NOMO-1 treated with DMSO at 0.1 percent for 48 hours (cell line): ENCODE results near the gene DUSP28.

Experiments
- DNase-seq: peaks from one replicate; lab custom pipeline; 2025; ENCODE audit not compliant: unreplicated experiment; lab: John Stamatoyannopoulos, UW

DUSP28 gene

DNA sequence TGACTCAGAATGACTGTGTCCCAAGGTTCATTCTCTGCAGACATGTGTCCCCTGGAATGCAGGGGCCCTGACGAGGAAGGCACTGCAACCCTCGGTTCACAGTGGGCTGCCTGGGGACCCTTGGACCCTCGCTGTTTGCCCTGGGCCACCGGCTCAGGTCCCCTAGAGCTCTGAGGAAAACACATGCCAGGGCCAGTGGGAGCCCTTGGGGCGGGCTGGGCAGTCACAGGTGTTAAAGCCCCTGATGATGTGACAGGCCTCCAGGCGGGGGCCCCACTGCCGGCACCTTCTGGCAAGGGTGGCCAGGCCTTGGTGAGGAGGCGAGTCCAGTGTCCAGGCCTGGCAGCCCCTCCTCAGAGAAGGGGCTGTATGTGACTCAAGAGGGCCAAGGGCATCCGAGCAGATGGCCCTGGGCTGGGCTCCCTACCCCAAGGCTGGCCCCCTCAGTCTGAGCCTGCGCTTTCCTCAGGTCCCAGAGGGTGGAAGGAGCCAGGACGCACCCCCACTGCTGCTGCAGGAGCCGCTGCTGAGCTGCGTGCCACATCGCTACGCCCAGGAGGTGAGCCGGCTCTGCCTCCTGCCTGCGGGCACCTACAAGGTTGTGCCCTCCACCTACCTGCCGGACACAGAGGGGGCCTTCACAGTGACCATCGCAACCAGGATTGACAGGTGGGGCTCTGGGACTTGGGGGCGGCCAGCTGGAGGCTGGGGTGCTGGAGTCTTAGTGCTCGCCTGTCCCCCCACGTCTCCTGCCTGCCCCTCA lies 37.4 kb downstream of the DUSP28 start:
- no peak for DNase-seq

DNA sequence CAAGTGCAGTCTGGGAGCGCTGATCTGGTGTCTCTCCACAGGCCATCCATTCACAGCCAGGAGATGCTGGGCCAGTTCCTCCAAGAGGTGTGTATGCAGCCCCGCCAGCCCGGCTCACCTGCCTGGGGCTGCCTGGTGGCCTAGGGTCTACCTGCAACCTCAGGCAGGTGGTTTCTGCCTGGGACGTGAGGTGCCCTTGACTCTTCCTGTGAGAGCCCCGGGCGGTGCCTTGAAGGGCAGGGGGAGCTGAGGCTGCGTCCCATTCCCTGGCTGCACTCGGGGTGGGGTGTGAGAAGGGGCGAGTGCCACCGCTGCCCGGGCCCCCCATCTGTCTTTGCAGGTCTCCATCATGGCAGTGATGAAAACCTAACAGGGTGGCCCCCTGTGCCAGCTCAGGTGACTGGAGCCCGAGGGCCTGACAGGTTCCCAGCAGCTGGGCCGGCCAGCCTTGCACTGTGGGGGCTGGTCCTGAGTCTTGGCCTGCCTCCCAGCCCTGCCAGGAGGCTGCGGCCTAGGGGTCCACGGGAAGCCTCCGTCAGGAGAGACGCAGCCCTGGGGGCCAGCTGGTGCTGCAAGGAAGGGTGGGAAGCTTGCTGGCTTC lies 38.3 kb downstream of the DUSP28 start:
- no peak for DNase-seq

DNA sequence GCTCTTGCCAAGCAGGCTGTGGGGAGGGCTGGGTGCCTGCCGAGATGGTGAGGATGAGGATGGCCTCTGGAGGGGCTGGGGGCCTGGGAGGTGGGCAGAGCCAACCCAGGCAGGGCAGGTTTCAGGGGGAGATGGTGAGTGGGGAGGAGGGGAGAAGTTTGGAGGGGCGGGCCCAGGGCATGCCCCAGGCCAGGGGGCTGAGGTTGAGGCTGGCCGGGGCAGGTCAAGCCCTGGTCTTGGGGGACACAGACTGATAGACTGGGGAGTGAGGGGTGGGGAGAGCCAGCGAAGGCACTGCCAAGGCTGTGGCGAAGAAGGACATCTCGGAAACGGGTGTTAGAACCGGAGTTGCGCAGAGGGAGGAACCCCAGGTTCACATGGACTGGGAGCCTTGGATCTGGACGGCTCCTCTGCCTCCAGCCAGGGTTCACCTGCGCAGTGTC lies 39.0 kb downstream of the DUSP28 start:
- DNase-seq, result no peak

DNA sequence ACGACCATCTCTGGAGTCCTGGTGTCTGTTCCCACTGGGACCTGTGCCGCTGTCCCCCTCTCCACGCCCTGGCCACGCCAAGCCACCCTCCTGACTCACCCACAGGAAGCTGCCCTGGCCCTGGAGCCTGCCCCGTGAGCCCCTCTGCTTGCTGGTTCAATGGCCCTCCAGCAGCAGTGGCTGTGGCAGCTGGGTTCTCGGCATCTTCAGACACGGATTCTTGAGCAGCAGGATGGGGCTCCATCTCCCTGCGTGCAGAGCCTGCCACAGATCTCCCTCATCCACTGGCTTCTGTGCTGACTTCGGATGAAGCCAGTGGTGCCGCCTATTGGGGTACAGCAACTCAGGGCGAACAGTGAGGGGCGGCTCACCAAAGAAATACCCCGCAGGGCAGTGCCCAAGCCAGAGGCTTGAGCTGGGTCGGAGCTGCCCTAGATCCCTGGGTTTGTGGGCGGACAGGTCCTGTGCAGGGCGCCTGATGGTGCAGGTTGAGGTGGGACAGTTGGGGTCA lies 40.3 kb downstream of the DUSP28 start:
- DNase-seq, result no peak

DNA sequence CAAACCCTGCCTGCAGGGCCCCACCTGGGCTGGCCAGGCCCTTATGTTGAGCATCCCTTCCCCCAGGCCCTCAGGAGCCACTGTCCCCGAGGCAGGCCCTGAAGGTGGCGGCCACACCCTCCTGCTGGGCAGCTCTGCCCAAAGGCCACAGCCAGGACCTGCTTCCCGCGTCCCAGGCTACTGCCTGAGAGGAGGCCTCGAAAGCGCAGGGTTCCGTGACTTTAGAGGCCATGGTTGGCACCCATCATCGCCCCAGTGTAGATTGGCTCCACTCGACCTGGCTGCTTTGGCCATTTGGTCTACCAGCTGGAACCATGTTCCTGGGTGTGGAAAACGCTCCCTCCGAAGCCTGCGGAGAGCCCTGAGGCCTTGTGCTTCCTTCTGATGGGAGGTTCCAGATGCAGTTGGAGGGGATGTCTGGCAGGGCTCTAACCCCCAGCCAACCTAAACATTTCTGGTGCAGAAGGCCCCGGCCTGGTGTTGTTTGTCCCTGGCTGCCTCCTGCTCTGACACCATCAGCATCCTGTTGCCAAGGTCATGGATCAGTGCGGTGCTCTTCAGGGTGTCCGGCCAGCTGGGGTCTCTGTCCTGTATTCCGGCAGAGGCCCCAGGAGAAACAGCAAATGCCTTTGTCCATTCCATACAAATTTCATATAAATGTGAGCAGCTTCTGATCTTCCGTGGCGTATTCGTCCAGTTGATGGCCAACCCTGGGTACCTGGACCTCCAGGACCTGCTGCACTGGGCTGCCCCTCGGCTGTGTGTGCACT lies 41.1 kb downstream of the DUSP28 start:
- no peak for DNase-seq

DNA sequence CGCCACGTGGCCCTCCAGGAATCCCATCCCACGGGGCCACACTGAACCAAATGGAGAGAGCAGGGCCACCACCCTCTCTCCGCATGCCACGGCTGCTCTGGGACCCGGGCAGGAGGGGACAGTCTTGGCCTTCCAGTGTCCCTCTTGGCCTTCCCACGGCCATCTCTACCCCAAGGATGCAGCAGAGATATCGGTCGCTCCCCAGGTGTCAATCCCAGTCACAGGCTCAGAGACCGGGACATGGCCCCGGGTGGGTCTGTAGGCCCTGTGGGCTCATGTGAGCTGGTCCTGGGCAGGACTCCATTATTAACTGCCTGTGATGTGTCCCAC lies 41.6 kb downstream of the DUSP28 start:
- no peak for DNase-seq

DNA sequence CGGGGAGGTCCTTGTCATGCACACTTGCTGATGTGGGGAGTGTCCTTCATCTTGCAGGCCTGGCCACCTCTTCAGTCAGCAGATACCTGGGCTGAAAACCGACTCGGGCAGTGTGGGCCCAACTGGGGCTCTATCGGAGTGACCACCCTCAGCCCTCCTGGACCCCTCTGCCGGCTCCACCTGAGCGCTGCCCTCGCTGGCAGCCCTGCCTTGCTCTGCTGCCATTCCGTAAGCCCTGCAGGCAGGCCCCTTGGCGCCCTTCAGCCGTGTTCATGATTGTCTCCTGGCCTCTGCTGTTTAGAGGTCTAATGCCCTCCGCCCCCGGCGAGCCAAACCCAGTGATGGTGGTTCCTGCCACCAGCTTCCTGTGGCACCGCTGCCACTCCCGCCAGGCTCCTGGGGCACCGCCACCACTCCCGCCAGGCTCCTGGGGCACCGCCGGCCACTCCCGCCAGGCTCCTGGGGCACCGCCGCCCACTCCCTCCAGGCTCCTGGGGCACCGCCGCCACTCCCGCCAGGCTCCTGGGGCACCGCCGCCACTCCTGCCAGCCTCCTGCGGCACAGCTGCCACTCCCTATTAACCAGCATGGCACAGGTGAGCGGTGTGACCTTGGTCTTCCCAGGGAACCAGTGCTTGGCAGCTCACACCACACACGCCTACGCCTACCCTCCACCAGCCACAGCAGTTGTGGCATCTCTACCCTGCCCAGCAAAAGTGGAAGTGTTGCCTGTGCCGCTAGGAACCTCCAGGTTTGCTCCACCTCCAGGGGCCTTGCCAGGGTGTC lies 42.3 kb downstream of the DUSP28 start:
- no peak for DNase-seq

DNA sequence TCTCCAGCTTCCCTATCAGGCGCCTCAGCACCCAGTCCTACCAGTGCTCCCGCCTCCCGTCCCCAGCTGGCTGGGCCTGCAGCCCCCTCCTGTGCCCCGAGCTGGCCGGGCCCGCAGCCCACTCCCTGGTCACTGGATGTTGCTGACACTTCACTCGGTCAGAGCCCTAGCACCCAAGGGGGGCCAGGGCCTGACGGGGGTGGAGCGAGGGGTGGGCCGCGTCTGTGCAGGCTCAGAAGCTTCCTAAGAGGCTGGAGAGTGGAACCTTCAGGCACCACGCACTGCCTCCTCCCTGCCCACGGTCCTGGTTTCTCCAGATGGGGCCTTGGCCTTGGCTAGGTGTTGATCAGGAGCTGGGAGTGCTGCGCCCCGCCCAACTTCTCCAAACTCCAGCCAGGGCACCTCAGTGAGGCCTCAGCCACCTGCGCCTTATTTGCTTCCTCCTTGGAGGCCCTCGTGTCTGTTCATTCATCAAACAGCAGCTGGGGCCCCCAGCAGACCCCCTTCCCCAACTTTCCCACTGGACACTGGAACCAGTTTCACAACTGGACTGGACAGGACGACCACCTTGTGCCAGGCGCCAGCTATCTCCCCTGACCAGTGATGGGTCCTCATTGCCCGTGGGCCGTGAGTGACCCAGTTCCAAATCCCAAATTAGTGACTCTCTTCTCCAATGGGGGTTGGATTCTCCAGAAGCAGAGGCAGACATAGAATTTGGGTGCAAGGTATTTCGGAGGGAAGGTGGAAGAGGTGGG lies 43.1 kb downstream of the DUSP28 start:
- no peak for DNase-seq

DNA sequence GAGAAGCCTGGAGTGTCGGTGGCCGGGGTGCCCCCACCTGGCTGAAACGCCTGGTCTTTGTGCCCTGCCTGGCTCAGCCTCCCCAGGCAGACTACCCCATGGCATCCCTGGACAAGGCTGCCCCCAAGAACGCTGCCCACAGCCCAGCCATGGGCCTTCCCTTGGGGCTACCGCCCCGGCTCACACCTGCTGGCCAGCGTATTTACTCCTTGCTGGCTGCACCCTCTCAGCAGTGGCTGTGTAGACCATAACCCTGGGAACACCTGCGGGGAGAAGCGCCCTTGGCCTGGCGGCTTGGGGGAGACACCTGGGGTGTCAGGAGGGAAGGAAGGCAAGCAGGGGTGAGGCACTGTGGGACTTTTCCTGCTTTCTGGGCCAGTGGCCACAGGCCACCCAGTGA lies 43.7 kb downstream of the DUSP28 start:
- DNase-seq, result no peak

DNA sequence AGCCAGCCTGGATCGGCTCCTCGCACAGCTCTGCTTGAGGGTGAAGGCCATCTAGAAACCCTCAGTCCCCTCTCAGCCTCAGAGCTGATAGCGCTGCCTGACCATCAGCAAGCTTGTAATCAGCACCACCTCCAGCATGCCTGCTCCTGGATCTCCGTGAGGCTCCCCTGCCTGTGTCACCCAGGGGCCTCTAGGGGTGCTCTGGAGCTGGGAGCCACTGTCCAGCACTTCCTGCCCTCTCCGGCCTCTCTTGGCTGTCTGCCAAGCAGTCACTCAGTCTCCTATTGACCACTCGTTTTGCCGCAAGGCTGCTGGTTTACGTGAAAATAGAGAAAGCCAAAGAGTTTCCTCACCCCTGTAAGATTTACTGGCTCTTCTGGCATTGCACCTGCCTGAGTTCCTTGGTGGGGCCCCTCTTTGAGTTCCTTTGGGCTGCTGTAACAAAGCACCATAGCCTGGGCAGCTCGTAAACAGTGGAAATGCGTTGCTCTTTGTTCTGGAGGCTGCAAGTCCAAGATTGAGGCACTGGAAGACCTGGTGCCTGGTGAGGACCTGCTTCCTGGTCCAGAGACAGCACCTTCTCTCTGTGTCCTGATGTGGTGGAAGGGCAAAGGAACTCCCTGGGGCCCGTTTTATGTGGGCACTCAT lies 44.3 kb downstream of the DUSP28 start:
- peak; percentile 58 for DNase-seq

DNA sequence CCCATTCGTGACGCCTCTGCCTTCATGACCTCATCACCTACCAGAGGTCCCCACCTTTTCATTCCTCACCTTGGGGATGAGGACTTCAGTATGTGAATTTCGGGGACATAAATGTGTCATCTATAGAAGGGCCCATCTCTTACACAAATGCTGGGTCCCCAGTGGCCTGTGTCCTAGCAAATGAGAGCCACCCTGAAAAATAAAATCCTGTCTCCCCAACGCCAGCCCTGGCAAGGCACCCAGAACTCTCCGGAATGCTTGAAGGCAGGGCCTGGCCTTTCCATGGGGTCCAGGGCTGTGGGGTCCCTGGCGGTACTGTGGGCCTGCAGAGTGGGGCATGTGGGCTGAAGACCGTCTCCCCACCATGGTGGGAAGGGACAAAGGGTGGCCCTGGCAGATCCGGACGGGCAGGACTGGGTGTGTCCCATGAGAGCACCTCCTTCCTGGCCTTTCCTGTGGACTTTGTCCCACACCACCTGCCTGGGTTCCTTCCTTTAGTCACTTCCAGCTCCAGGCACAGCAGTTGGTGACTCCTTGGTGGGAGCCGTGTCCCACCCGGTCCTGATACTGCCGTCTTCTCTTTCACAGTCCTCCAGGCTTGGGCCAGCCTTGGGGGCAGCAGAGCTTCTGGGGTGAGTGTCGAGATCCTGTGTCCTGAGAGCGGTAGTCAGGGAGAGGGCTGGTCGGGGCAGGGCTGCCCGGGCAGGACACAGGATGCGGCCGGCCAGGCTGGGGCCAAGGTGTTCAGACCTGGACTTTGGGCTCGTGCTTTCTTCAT lies 45.0 kb downstream of the DUSP28 start:
- DNase-seq, result no peak

DNA sequence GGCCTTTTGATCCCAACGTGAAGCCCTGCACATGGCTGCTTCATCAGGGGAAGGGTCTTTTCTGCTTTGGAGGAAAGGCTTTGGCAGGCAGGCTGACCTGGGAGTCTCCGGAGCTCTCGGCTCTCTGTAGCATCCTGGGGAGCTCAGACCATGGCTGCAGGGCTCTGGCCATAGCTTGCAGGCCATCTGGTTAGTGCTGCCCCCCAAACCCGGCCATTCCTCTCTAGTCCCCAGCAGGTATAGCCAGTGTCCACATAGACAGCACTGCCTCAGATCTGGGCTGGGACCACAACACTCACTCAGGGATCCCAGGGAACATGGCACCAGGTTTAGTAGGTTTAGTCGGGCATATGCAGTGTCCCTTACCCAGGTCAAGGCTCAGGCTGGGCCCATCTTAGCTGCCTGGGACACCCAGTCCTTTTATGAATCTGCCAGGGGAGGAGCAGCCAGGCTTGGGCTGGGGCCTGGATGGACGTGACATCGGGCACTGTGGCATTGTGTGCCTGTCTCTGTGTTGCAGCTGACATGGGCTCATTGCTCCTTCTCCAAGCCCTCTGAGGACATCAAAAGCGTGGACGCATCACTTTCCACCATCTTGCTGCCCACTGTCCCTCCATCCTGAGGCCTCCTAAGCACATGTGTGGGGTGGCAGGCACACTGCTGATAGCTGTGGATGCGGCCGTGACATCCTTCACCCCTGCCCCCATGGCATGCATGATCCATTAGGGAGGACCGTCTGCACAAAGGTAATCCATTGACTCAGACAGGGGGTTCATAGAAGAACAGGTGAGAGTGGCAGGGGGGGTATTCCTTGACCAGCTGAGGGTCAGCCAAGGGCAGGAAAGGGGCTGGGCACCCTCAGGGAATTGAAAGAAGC lies 45.9 kb downstream of the DUSP28 start:
- DNase-seq, result no peak

DNA sequence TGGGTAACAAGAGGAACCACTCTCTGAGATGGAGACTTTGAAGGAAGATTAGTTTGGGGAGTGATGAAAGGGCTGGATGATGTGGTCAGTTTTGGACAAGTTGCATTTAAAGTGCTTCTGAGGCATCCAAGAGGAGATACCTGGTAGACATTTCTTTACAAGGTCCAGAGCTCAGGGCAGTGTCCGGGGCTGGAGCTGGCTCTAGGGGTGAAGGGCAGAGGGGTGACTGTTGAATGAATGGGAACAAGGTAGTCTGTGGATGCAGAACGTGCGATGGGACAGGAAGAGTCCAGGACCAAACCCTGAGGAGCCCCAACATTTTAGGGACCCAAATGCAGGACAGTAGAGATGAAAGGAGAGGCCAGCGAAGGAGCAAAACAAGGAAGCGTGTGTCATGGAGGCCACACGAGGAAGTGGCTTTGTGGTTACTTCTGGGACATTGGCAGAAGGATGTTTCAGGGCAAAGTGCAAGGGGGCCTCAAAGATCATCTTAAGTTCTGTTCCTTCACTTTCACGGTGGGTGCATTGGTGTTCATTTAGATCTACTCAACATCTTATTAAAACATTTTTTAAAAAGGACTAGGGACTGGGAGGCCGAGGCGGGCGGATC lies 51.5 kb downstream of the DUSP28 start:
- peak; percentile 76 for DNase-seq
